Measurements from ENCODE around the gene MYH7.
"Not testable (repeated sequence)": the region's sequence is repeated elsewhere in the genome, so short reads cannot be mapped to it uniquely, and the experiment has no call there.

Gene MYH7

GRCh38 chr14:23435543-23436326, at the start of gene MYH7:
MYH7 (minus strand) TSS chr14:23435660; CDS start chr14:23433732, 1,928 bp downstream.
- no peak for DNase-seq (ENCODE audit: low read depth in 2 of 2)

- no peak for DNase-seq (ENCODE audit: low read depth in 2 of 2)
Measured at GRCh38 chr14:23483236-23483854, 47.9 kb upstream of the MYH7 start.

GRCh38 chr14:23482823-23483148, 47.3 kb upstream of the MYH7 start:
- no peak for DNase-seq (ENCODE audit: low read depth in 2 of 2)

GRCh38 chr14:23481979-23482822, 46.7 kb upstream of the MYH7 start:
- DNase-seq (ENCODE audit: low read depth in 2 of 2) = no peak

- DNase-seq (ENCODE audit: low read depth in 2 of 2) = no peak
Measured at GRCh38 chr14:23481362-23481970, 46.0 kb upstream of the MYH7 start.

- DNase-seq (ENCODE audit: low read depth in 2 of 2) = peak; percentile 15 to 33
Measured at GRCh38 chr14:23478109-23478759, 42.8 kb upstream of the MYH7 start.

- no peak for DNase-seq (ENCODE audit: low read depth in 2 of 2)
Measured at GRCh38 chr14:23470947-23471346, 35.5 kb upstream of the MYH7 start.

- peak in 1 of 2 donors; percentile 5 for DNase-seq (ENCODE audit: low read depth in 2 of 2)
Measured at GRCh38 chr14:23469906-23470403, 34.5 kb upstream of the MYH7 start.

- peak; percentile 77 to 90 for DNase-seq (ENCODE audit: low read depth in 2 of 2)
Measured at GRCh38 chr14:23469127-23469905, 33.9 kb upstream of the MYH7 start, which contains the start of gene NGDN. NGDN (plus strand) TSS chr14:23469703; CDS start chr14:23469716, 13 bp downstream.

- no peak for DNase-seq (ENCODE audit: low read depth in 2 of 2)
Measured at GRCh38 chr14:23468704-23469126, 33.3 kb upstream of the MYH7 start.

GRCh38 chr14:23465261-23465660, 29.8 kb upstream of the MYH7 start:
- no peak for DNase-seq (ENCODE audit: low read depth in 2 of 2)

GRCh38 chr14:23464700-23465099, 29.2 kb upstream of the MYH7 start:
- DNase-seq (ENCODE audit: low read depth in 2 of 2) = no peak

- no peak for DNase-seq (ENCODE audit: low read depth in 2 of 2)
Measured at GRCh38 chr14:23460960-23461359, 25.5 kb upstream of the MYH7 start.

- DNase-seq (ENCODE audit: low read depth in 2 of 2) = no peak
Measured at GRCh38 chr14:23457587-23458445, 22.4 kb upstream of the MYH7 start.

GRCh38 chr14:23456883-23457586, 21.6 kb upstream of the MYH7 start:
- DNase-seq (ENCODE audit: low read depth in 2 of 2) = not testable (repeated sequence)

- no peak for DNase-seq (ENCODE audit: low read depth in 2 of 2)
Measured at GRCh38 chr14:23454445-23454856, 19.0 kb upstream of the MYH7 start.

- no peak for DNase-seq (ENCODE audit: low read depth in 2 of 2)
Measured at GRCh38 chr14:23452237-23452636, 16.8 kb upstream of the MYH7 start.

GRCh38 chr14:23450379-23450778, 14.9 kb upstream of the MYH7 start:
- no peak for DNase-seq (ENCODE audit: low read depth in 2 of 2)

- DNase-seq (ENCODE audit: low read depth in 2 of 2) = no peak
Measured at GRCh38 chr14:23449314-23449713, 13.9 kb upstream of the MYH7 start.
